ENCODE data around the gene HPSE2.

GRCh38 chr10:99124376-99124775 lies 111.3 kb downstream of the HPSE2 start:
- TF ChIP-seq POLR2A (IDR thresholded peaks at IDR 0.05; ENCODE audit: low read length) = no peak
- no peak for TF ChIP-seq GATA1 (IDR thresholded peaks at IDR 0.05; ENCODE audit: low read depth, low read length)
